HG03460 (cell line): ENCODE measurements around the gene NPHP1.
A peak's percentile ranks its signal among the peaks of the same experiment; 100 is the strongest.
"Not testable (repeated sequence)": the region's sequence is repeated elsewhere in the genome, so short reads cannot be mapped to it uniquely, and the experiment has no call there.

Experiments used
- ATAC-seq: cut with Tn5 transposase; IDR thresholded peaks from one replicate; pipeline ENCODE4 v1.9.1; 2021; ENCODE audit not compliant: unreplicated experiment

Gene NPHP1

DNA sequence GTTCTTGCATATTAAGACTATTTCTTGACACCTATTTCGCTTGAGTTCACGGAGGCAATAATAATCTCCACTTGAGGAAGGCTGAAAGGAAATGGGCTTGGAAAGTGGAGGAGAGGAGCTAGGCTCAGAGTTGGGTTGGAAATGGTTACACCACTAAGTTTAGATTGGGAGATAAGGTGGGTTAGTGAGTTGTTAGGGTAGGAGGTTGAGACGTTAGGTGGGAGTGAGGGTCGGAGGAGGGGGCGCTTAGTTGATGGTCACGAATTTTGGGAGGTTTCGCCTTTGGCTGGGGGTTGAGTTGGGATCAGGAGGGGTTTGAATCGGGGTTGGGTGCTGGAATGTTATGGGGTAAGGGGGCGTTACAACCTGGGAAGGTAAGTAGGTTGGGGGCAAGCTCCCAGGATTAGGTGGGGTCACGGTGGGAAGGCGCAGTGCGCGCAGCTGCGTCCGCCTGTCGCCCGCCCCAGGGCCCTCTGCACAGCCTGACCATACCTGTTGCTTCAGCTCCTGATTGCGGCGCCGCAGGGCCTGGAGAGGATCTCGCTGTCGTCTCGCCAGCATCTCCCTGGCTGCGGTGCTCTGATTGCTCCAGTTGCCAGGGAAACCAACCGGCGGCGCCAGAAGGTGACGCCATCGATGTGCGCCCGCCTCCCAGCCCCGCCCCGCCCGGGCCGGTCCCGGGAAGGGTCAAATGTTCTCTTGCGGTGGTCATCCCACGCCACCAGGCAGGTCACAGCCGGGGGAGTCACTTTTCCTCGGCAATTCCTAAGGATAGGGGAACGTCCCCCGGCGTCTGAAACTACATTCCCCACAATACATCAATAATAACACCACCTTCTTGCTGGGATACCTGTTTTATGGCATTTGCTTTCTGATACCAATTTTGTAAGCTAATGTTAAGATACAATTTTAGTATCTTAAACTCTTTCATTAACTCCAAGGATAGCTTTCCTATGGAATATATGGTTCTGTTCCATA lies at the start of gene NPHP1:
NPHP1 (minus strand) TSS at position 606 of the 978 bp plus-strand sequence; CDS start at position 561, 45 bp downstream.
- ATAC-seq: peak; percentile 88

DNA sequence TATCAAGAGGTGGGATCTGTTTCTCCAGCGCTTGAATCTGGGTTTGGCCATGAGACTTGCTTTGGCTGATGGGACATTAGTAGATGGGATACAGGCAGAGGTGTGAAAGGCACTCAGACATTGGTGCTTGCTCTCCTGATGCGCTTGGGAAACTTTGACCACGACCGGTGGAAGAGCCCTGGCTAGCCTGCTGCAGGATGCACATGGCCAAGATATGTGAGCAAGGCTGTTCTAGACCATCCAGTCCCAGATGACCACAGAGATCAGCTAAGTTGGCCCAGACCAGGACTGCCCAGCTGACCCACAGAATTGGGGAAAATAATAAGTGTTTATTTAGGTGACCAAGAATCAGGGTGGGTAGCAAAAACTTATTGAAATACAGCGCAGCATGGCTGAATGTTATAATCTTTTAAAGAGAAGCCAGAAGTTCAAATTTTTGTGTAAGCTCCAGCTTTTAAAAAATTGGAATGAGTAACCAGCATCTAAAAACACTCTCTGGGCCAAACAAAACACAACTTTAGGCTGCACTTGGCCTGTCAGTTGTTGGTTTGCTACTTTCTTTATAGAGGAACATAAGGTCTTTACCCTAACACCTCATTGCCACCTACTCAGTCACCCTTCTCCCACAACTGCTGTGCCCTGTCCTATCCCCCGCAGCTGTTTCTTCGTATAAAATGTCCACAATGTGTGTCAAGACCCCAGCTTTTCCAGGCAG lies 43.4 kb upstream of the NPHP1 start:
- not testable (repeated sequence) for ATAC-seq

DNA sequence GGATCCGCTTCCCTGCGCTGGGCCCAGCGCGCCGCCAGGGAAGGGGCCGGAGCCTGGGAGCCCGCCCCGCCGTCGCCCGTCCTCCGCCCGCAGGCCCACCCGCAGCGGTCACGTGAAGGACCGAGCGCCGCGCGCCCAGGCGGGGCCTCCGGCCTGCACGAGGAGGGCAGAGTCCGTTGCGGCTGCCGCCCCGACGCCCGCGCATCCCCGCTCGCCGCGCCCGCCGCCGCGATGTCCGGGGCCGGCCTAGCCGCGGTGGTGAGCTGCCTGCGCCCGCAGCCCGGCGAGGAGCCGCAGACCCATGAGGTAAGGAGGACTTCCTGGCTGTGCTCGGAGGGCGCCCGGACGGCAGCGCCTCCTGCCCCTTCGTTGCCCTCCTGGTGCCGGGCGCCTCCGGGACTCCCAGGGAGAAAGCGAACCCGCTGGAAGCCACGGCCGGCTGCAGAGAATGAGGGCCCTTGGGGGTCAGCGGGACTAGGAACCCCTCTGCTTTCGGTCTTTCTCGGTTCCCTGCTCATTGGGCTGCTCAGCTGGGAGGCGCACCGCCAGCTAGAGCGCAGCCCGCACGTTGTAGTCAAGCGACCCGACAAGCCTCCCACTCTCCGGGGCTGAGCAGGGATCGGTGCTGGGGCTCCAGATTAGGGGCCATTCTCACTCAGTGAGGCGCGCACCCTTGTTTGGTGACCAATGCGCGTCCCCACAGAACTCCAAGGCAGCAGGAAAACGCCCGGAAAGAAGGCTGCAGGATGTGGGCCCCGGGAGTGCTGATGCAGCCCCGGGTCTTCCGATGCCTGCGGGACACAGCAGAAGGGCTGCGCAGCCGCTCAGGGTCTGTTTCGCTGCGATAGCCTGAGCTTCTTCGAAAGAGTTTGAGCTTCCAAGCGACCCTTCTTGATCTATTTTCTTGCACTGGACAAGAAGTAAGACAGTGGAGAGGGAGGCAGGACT lies 40.9 kb upstream of the NPHP1 start:
- not testable (repeated sequence) for ATAC-seq

DNA sequence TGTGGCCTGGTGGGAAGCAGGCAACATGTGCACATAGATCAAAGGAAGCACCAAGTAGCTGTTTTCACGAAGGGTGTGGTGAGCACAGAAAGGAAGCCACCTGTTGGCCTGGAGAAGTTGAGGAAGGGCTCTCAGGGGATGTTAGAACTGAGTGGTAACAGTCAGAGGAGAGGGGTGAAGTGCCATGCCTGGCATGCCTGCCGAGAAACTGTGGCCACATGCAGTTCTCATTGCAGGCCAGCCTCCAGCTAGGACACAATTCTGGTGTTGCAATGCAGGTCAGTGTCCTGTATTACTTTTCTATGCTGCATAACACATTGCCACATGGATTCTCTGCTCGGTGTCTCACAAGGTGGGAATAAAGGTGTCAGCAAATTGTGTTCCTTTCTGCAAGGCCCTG lies 38.5 kb upstream of the NPHP1 start:
- ATAC-seq: not testable (repeated sequence)

DNA sequence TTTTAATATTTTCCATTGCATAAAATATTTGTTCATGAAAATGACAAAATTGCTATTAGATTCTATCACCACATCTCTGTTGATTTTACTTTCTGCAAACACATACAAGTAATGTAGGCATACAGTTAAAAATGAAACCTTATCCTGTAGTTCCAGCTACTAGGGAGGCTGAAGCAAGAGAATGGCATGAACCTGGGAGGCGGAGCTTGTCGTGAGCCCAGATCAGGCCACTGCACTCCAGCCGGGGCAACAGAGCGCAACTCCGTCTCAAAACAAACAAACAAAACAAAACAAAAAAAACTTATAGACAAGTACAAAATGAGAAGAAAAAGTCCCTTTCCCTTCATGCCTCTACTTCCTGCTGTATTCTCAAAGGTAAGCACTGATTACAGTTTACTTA lies 29.7 kb upstream of the NPHP1 start:
- not testable (repeated sequence) for ATAC-seq

DNA sequence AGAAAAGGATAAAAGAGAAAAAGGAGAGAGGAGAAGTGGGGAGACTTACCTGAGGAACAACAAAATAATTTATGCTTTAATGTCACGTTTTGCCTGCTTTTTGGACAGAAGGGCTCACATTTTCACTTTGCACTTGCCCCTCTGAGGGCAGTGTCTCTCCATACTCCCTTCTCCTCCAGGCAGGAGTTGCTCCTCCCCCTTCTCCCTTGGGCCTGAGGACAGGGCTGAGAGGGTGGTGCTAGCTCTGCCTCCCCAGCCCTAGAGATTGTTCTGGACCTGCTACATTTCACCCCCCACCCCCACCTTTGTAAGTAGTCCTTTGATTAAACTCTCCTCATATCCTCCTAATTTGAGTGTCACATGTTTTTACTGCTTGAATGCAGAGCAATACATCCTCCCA lies 25.1 kb upstream of the NPHP1 start:
- ATAC-seq: not testable (repeated sequence)

DNA sequence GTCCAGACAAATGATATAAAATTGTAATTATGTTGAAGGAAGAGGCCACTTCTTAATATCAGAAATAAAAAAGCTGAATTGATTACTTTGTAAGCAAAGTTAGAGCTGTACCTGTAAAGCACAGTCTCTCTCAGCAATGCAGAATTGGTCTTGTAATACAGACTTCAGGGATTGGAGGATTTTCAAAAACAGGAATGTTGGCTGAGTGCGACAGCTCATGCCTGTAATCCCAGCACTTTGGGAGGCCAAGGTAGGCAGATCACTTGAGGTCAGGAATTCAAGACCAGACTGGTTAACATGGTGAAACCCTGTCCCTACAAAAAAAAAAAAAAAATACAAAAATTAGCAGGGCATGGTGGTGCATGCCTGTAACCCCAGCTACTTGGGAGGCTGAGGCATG lies 17.8 kb upstream of the NPHP1 start:
- not testable (repeated sequence) for ATAC-seq

DNA sequence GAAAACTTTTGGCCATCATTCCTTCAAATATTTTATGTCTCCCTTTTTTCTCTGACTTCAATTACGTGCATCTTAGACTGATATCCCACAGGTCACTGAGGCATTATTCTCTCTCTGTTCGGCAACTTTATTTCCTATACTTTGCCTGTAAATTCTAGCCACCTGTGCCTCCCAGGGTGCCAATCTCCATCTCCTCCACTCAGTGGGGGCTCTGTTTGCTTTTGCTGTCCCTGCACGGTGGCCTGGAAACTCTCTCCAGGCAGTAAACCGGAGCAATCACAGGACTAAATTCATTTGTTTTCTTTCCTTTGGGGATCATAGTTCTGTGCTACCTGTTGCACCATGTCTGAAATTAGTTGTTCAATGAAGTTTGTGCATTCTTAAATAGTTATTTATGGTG lies 17.1 kb upstream of the NPHP1 start:
- ATAC-seq: no peak

DNA sequence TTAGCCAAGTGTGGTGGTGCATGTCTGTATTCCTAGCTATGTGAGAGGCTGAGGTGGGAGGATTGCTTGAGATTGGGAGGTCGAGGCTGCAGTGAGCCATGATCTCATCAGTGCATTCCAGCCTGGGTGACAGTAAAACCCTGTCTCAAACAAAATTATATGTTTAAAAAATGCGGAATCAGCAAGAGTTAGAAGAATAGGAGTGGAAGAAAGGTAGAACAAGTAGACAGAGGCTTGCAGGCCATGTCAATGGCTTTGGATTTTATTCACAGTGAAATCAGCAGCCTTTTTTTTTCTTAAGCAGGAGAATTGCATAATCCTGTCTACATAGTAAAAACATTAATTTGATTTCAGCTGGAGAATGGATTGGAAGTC lies 15.4 kb upstream of the NPHP1 start:
- no peak for ATAC-seq

DNA sequence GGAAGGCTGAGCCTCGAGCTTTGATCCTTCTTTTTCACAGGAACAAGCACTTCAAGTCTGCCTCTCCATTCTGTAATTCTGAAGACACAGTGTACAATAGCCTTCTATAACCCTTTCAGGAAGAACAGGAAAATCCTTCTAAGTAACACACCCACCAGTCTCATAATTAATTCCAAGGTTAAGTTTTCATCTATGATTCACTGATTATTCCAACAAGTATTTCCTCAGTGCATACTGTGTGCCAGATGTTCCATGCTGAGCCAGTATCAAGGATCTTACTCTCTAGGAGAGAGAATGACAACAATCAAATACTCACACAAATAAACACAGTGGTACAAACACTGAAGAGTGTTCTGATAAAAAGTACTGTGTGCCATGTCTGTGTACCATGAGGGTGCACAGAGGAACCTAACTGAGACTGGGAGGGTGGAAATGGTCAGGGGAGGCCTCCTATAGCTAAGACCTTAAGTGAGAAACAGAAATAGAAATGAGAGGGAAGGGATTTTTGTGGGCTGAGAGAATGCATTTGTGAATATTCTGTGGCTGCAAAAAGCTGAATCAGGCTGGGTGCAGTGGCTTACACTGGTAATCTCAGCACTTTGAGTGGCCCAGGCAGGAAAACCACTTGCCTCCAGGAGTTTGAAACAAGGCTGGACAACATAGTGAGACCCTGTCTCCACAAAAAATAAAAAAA lies 14.8 kb upstream of the NPHP1 start:
- no peak for ATAC-seq

DNA sequence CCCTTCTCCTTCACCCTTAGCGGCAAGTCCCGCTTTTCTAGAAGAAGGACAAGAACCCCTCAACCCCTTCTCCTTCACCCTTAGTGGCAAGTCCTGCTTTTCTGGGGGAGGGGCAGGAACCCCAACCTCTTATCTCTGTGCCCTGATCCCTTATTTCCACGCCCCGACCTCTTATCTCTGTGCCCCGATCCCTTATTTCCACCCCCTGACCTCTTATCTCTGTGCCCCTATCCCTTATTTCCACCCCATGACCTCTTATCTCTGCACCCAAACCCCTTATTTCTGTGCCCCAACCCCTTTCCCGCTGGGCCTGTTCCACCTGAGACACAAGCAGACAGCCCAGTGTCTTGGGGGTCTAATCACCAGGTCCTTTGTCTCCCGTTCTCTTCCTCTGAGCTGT lies 14.1 kb upstream of the NPHP1 start:
- ATAC-seq: not testable (repeated sequence)

DNA sequence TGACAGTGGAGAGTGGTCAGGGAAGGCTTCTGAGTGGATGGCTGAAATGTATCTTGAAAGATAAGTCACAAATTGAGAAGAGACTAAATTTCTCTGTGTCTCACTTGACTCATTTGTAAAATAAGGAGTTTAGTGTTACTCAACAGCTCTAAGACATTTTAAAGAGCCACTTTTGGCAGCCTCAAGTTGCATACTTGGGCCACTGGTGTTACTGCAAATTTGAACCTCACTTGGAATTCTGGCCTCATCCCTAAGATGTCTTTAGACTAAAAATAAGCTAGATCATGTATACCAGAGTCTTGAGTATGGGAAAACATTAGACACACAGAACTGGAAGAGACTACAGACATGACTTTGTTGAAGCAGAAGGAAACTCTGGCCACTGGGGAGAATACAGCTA lies 12.0 kb upstream of the NPHP1 start:
- no peak for ATAC-seq

DNA sequence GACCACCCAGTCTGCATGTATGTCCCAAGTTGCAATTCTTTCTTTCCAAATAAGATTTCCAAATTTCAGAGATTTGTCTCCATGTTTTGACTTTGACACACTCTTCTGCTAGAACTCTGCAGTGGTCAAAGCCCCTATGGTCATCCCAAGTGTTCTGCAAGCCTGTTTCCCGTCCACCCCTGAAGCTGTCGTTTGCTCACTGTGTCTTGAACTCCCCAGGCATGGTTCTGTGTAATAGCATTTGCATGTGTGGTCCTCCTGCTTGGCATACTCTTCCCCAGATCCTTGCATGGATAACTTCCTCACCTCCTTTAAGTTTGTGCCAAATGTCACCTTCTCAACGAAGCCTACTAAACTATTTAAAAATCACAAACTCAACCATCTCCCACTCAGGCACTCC lies 11.4 kb upstream of the NPHP1 start:
- no peak for ATAC-seq

DNA sequence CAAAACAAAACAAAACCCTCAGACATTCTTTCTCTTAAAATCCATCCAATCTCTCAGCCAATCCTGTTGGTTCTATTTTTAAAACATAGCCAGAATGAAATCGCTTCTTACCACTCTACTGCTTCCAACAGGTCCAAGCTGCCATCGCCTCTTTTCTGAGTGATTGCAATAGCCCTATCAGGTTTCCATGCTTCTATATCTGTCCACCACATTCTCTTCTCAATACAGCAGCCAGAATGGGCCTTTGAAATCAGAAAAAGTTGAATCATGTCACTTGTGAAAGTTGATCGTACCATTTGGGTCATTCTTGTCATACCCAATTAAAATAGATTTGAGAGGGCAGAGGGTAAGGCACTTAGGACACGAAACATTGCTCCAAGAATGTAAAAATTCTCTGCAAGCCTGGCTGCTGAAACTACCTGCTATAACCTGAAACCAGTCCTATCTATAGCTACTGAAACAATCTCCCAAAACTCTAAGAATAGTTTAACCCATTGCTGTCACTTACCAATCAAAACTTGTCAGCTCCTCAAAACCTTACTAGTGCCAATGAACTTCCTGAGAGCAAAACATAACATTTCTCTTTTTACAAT lies 10.8 kb upstream of the NPHP1 start:
- no peak for ATAC-seq

DNA sequence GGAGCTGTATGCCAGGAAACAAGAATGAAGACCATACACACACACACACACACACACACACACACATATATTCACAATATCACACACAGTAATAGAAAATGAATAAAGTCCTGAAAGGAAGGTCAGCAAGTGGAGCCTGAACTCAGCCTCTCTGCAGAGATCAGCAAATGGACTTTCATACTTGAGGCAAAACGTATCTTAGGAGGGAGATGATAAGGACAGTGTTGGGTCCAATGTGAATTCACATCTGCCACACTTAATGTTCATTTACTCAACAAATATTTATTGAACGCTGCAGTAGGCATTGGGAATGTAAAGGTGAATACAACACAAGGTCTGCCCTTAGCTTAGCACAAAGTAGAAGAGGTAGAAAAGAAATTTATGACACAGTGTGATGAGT lies 10.3 kb upstream of the NPHP1 start:
- ATAC-seq: no peak

DNA sequence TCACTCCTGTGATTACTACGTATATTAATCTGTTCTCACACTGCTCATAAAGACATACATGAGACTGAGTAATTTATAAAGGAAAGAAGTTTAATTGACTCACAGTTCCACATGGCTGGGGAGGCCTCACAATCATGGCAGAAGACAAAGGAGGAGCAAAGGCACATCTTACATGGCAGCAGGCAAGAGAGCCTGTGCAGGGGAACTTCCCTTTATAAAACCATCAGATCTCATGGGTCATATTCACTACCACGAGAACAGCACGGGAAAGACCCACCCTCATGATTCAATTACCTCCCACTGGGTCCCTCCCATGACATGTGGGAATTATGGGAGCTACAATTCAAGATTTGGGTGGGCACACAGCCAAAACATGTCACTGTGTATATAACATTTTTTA lies 8.7 kb upstream of the NPHP1 start:
- ATAC-seq: not testable (repeated sequence)

DNA sequence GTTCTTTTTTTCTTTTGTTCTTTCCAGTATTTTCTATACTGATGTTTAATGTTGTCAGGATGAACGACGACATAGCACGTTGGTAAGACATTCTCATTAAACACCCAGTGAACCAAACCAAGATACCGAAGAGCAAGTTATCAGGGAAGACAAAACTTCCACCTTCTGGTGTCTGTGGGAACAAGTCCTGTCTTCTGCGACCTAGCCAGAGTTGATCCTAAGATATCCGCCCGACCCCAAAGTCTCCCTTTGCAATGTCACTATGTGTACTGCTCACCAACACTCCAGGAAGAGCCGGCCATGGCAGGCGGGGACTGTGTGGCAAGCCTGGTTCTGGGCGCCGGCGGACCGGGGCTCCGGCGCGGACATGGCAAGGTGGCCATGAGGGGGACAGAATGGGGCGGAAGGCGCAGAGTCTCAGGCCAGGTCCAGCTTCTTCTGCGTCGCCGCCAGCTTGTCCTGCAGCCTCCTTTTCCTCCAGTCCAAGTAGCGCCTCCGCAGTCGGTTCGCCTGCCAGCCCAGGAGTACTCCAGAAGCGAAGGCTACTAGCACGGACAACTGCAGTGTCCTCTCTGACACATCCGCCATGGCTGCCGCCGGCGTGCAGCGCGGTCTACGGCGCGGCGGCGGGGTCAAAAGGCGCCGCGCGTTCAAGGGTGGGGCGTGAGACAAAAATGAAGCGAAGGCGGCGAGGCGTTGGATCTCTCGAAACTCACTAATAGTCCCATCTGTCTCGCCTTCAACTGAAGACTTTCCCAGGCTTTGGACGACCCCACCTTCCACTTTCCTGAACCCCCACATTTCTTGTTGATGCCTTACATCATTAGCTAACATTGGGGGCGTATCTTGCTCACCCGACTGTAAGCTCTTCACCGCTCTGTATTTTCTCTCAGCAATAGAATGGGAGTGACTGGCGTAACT lies 7.4 kb upstream of the NPHP1 start, which contains the start of gene MTLN:
MTLN (minus strand) TSS at position 610 of the 921 bp plus-strand sequence; CDS start at position 588, 22 bp downstream.
- peak; percentile 87 for ATAC-seq

DNA sequence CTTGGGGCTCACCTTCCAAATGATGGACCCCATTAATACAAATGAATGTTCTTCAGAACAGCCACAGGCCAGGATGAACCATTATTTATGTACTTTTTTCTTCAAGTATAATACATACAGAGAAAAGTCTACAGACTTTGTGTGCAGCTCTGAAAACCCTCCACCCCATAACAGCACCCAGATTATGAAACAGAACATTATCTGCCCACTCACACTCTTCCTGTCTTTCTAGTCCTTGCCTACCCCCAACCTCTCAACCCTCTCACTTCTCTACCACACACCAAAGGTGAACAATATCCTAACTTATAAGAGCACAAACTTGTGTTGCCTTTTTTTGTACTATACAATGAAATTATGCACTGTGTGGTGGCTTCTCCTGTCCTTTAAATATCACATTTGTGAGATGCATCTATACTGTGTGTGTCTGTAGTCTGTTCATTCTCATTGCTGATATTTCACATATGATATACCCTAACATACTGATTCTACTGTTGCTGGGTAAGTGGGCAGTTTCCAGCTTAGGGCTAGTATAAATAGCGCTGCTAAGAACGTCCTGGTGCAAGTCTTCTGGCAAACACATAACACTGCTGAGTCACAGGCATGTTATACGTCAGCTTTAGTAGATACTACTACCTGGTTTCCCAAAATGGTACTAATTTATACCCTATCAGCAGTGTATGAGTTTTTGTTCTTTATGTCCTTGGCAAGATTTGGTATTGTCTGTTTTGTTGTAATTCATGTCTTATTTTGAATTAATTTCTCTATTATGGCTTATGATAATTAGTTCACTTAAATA lies 1.0 kb upstream of the NPHP1 start:
- ATAC-seq: no peak
